Hypothalamus (tissue), 51 donors: ENCODE measurements around the gene ITPR1.
"Not testable (repeated sequence)": the region's sequence is repeated elsewhere in the genome, so short reads cannot be mapped to it uniquely, and the experiment has no call there.

ENCODE experiments used
- DNase-seq, 51 donors: peaks; one replicate each; lab custom pipeline; 2025; lab: John Stamatoyannopoulos, UW

Gene ITPR1

GRCh38 chr3:4751502-4752101 lies 258.5 kb downstream of the ITPR1 start:
- peak in 1 of 51 donors; percentile 39 for DNase-seq

DNA sequence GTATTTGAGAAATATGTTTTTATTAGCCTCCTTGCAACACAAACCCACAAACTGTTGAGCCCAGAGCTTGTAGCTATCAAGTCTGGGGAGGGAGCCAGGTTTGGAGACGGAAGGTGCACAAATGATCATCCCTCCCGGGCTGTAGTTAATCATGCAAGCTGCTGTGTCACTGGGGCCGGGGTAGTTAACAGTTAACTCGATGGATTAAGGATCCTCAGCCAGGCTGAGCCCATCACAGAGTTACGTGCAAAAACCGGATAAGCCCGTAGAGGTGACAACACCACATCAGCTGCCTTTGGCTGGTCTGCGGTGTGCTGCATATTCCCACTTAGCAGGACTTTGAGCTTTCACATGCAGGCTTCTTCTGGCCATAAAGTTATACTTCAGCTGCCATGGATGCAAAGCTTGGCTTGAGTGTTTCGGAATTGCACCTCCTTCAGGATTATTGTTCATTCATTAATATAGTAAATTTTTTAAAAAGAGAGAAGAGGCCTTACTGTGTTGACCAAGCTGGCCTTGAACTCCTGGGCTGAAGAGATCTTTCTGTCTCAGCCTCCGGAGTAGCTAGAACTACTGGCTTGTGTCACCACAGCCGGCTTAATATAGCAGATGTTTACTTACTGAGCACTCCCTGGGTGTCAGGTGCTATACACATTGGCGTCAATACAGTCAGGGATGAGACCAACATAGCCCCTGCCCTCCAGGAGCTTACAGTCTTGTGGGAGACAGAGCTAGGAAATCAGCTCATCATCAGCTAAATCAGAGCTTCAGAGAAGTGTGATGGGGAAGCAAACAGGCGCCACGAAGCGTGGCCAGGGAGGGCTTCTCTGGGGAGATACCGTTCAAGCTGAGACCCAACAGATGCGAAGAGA lies 259.3 kb downstream of the ITPR1 start:
- peak in 1 of 51 donors; percentile 23 for DNase-seq

GRCh38 chr3:4753073-4753691 lies 260.0 kb downstream of the ITPR1 start:
- no peak for DNase-seq

DNA sequence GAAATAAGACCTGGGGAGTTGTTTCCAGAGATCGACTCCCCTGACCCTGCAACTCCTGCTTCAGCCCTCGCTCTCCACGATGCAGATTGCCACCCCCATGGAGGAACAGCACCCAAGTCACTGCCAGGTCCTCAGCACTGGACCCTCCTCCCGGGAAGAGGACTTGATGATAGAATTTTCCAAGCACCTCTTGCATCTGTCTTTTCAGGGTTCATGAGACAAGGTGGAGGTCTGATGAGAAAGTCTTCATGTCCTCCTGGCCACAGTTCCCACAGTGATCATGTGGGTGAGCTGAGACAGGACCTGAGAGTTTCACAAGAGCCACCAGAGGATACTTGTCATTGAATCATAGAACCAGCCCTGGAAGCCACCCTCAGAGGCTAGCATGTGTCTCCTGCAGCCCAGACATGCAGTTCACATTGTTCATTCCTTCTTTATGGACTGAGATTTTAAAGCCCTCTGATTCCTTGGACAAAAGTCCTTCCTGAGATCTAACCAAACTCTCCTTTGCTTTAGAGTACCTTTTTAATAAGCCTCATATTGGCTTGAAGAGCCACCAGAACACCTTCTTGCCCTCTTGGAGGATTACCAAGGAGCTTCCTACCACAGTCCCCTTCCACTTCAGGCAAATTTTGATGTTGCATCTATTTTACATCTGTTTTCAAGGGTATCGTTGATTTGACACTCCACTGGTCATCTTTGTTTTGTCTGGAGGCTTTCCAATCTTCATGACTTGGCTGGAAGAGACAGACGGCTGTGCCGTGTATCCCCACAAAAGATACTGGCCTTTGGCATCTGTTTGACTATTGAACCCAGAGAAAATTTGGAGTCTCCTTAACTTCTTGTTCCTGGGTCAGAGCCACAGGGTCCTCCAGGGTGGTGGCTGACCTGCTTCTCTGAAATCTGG lies 261.3 kb downstream of the ITPR1 start:
- no peak for DNase-seq

- no peak for DNase-seq
Measured at GRCh38 chr3:4755566-4755965, 262.4 kb downstream of the ITPR1 start.

GRCh38 chr3:4756057-4756775 lies 263.1 kb downstream of the ITPR1 start:
- no peak for DNase-seq

DNA sequence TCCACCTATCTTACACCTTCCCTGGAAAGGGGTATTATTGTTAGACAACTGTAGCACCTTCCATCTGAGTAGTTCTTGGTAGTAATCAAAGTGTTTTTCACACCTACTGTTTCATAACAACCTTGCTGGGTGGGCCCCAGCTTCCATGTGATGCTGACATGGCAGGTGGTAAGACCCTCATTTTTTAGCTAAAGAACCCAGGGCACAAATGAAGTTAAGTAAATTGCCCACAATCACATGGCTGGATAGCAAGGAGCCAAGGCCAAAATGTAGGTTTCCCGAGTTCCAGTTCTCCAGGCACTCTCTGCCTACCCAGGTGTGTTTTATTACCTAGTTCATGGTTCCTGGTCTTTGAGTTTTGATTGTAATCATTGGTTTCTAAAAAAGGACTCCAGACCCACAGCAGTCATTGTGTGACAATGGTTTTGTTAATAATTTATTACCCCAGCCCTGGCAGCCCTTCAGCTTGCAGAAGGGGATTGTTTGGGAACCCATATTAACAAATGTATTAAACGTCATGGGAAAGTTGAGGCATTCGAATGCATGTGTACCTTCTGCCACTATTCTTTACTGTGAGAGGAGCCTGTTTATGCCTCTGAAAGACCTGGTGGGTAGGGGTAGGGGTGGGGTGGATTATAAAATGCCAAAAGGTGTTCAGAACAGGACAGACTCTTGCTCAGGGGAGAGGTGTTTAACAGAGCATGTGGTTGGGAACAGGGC lies 263.9 kb downstream of the ITPR1 start:
- no peak for DNase-seq

DNA sequence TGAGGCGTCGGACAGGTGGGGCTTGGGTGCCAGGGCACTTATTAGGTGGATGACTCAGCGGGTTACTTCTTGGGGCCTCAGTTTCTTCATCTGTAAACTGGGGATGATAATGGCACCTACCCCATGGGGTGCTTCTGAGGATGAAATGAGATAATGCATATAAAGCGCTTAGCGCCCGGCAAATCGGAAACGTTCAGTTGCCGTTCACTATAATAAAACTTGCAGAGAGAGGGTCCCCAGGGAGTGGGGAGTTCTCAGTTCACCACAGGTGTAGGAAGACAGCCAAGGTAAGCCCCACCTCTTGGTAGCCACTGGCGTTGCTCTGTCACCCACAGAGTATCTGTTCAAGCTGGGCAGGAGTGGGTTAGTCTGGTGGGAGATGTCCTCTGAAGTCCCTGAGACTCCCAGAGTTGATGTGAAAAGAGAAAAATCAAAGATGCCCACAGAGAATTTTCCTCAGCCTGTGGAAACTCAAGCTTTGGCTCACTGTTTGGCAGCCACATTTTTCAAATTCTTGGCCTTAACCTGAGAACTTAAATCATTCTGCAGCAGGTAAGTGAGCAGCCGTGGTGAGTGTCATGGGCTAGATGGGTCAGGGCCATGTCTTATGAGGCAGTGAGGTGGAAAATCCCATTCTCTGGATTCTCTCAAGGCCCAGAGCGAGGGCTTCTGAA lies 264.6 kb downstream of the ITPR1 start:
- DNase-seq, result no peak

GRCh38 chr3:4758249-4758860 lies 265.2 kb downstream of the ITPR1 start:
- DNase-seq, result no peak

DNA sequence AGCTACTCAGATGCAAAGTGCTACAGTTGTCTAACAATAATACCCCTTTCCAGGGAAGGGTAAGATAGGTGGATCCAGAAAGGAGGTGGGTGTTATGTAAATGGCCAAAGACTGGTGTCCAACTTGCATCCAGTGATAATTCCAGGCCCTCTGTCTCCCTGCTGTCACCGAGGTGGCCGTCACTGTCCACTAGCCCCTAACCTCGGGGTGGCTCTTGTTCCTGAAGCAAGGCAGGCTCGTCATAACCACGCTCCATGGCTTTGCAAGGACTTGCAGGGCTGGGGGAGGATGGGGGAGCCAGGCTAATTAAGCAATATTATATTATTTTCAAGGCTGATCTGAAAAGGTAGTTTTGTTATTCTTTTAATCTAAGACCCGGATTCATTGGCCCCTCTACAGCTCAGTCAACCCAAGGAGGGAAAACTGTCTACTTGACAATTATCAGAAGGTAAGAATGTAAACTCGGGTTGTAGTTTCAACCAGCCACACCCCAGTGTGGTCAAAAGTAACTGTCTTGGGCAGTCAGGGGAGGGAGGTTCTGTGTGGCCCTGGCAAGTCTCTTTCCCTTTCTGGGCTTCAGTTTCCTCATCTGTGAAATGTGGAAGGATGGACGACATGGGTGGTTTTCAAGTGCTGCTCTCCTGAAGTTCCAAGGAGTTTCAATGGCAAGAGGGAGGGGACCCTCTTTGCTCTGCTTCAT lies 266.0 kb downstream of the ITPR1 start:
- DNase-seq, result no peak

DNA sequence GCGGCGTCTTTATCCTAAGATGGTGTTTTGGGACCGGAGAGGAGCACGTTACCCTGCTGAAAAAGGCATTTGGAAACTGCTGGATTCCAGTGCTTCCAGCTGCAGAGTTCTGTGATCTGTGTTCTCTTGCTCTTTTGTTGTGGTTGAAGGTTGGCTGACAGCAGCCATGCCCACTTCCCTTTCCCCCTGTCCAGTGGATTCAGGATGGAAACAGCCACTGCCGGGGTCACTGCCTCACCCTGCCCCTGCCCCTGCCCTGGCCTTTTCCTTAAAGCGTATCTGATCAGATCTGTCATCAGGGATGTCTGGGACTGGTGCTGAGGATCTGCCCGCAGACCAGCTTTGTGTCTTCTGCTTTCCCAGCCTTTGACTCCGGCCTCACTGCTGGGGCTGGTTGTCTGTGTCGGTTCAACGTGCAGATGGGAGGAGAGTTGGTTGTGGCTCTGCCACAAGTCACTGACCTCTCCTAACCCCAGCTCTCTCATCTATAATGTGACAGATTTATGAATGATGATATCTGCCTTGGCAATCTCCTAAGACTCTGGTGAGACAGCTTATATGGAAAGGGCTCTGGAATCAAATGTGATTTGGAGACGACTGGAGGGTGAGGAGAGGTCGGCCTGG lies 266.7 kb downstream of the ITPR1 start:
- DNase-seq, result no peak

- DNase-seq, result no peak
Measured at GRCh38 chr3:4761759-4762158, 268.6 kb downstream of the ITPR1 start.

DNA sequence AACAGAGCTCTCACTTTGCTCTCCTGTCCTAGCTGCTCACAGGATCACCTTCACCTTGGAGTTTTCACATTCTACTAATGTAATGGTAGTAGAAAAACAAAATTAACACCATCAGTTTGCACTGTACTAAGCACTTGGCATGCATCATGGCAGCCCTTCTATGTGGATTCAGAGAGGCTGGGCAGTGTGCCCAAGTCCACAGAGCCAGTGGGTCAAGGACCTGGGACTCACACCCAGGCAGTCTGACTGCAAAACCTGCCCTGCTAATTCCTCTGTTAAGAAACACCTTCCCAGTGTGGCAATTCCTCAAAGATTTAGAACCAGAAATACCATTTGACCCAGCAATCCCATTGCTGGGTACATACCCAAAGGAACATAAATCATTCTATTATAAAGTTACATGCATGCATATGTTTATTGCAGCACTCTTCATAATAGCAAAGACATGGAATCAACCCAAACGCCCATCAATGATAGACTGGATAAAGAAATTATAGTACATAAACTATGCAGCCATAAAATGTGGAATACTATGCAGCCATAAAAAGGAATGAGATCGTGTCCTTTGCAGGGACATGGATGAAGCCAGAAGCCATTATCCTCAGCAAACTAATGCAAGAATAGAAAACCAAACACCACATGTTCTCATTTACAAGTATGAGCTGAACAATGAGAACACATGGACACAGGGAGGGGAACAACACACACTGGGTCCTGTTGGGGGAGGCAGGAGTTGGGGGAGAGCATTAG lies 269.5 kb downstream of the ITPR1 start:
- DNase-seq, result not testable (repeated sequence)

DNA sequence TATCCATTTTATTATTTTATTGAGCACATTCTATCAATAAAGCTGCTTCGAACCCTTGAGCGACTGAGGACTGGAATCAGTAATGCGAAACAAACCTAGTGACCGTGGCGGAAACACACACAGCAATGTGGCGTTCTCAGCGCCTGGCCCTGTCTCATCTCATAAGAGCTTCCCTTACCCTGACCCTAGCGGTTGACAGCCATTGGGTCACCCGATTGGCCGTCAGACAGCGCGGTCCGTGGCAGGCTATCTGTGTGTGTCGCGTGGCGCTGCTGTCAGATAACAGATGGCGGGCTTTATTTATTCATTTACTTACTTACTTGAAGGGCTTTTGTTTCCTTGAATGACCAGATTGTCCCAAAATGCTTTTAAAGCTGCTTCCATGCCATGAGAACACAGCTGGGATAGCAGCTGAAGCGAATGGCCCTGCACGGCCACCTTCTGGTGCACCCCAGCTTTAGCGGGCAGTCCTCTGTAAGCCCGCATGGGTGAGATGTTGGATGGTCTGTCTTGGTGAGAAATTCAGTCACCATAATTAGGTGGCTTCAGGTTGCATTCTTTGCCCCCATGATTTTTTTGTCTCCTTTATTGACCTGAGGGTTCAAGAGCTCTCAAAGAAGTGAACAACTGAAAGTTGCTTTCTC lies 270.6 kb downstream of the ITPR1 start:
- DNase-seq, result no peak

- no peak for DNase-seq
Measured at GRCh38 chr3:4765212-4765611, 272.1 kb downstream of the ITPR1 start.

- DNase-seq, result no peak
Measured at GRCh38 chr3:4766263-4766662, 273.1 kb downstream of the ITPR1 start.
